Activated gamma-delta T cell treated with anti-CD3 and anti-CD28 coated beads, Interleukin-2, amount 50 U/mL, for 16 hours (primary cell): ENCODE measurements around the gene ADAMTS17.

ENCODE experiments used
- DNase-seq: peaks from one replicate; pipeline ENCODE4 v3.0.0-alpha.2; 2020; ENCODE audit warnings: low read depth

Gene ADAMTS17

DNA sequence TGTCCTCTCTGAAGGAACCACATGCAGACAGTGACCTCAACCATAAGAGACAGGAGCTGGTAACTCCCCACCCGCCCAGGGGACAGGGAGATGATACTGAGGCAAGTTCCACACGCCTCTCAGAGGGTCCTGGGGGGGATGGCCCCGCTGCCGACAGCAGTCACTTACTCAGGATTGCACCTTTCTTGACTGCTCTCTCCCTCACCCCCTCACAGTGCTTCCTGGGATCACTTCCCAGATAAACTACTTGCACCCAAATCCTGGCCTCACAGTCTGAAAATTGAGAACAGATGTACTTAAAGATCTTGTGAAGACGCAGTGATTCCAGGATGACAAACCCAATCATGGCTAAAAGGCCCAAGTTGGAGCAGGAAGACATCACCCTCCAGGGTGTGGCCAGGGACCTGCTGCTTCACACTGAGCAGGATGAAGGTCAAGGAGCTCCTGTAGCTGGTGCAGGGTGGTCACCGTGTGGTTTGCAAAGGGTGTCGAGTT lies 207.6 kb downstream of the ADAMTS17 start:
- no peak for DNase-seq

- DNase-seq = no peak
Measured at GRCh38 chr15:100133001-100133400, 208.8 kb downstream of the ADAMTS17 start.

DNA sequence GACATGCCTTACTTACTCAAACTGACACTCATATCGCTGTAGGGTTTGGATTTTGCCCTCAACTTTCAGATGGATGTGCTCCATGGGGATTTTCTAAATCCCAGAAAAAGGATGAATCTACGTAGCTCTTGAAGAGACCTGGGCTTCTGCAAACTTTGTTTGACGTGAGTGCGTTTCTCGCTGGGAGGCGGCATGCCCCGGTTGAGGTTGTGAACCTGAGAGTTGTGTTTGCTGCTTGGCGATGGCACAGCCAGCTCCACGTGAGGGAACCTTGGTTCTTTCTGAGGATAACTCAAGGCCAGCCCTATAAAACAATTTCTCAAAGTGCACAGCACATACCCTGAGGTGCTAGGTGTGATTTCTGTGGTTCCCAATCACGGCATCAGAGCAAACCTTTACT lies 209.5 kb downstream of the ADAMTS17 start:
- no peak for DNase-seq

DNA sequence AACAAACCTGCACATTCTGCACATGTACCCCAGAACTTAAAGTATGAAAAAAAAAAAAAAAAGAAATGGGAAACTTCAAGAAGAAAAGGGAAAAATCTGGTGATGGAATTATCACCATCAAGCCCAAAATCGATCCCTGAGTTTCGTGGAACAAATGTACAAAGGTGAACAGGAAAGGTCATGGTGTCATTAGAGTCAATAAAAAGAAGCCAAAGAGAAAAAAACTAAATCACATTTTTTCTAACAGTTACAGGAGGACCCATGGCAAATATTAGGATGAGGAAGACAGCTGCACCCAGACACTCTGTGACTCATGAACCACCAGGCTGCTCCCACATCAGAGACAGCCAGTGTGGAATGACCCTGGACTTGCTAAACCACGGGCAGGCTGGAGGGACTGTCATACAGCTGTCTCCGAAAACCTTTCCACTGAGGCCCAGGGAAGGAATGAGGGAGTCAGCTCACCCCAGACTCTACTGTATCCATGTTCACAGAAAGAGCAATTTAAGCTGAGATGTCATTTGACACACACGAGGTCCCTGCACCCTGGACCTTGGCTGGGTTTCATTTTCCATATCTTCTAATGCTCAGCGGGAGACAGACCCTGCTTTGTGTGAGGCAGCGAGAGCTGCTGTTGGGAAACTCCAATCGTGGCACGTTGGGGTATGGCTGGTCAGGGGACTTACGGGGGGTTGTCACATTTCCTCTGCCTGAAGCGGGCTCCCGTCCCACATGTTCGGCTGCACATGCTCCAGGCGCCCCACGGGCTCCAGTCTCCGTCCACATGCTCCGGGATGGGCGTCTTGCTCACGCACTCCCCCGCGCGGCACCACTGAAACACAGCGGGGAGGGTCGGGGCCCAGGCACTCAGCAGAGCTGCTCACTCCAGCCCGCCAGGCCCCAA lies 210.2 kb downstream of the ADAMTS17 start:
- no peak for DNase-seq

DNA sequence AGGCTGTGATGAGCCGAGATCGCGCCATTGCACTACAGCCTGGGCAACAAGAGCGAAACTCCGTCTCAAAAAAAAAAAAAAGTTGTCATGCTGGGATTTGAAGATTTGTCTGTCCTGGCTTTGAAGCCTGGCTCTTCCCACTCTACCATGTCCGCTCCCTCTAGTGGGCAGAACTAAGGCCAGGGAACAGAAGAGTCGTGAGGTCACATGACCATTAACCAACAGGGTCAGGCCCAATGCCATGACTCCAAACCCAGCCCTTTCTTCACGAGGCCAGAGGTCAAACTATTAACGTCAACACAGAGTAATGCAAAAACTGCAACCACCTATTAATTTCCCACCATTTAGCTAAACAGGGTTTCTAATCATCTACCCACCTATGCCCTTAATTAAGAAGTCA lies 212.1 kb downstream of the ADAMTS17 start:
- DNase-seq = no peak

GRCh38 chr15:100125401-100126191 lies 216.2 kb downstream of the ADAMTS17 start:
- no peak for DNase-seq

GRCh38 chr15:100124936-100125335 lies 216.8 kb downstream of the ADAMTS17 start:
- DNase-seq = no peak

DNA sequence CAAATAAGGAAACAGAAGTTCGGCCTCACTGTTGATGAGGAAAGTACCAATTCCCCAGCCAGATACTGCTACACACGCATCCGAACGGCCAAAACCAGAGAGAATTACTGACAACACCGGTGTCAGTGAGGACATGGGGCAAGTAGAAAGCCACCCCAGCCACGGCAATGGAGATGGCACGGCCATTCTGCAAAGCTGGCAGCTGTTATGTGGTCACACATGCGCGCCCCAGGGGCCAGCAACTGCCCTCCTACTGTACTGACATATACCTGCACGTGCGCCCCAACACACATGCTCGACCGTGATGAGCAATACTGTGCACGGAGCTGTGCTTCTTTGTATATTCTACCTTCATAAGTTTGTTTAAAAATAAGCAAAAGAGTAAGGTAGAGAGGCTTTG lies 217.4 kb downstream of the ADAMTS17 start:
- no peak for DNase-seq

DNA sequence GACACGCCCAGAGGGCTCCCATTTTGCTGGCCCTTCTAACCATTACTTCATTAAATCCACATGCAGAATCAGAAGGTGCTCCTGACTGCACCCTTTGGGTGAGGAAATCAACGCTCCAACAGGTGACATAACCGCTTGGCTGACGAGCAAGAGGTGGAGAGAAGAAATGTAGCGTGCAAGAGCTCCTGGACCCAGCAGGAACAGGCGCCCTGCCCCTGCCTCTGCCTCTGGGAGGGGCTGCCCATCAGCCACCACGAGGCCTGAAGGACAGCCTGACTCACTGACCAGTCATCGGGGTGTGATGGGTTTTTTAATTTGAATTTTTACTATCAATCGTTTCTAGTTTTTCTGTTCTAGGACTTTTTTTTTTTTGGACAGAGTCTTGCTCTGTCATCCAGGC lies 218.2 kb downstream of the ADAMTS17 start:
- DNase-seq = no peak

DNA sequence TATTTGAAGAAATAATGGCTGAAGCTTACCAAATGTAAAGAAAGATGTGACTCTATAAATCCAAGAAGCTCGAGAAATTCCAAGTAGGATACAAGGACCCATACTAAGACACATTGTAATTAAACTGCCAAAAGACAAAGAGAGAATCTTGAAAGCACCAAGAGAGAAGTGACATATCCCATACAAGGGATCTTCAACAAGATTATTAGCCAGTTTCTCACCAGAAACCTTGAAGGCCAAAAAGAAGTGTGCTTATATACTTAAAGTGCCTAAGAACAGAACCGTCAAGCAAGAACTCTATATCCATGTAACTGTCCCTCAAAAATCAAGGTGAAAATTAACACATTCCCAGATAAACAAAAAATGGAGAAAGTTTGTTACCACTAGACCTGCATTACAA lies 220.5 kb downstream of the ADAMTS17 start:
- no peak for DNase-seq

DNA sequence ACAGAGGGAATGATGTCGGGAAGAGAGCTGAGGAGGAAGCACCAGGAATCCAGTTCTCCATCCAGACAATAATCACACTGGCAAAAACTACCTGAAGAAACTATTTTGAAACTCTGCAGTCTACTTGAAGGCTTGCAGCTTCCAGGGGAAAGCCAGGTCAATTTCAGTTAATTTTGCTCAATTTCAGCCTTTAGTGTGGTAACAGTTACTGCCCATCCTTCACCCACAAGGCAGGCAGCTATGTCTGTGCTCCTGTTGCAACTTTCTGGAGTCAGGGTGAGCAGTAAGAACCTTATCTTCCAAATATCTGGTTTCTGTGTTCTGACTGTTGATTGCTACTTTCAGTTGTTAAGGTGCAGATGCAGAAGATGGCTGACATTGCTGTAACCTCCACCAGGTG lies 221.7 kb downstream of the ADAMTS17 start:
- no peak for DNase-seq

DNA sequence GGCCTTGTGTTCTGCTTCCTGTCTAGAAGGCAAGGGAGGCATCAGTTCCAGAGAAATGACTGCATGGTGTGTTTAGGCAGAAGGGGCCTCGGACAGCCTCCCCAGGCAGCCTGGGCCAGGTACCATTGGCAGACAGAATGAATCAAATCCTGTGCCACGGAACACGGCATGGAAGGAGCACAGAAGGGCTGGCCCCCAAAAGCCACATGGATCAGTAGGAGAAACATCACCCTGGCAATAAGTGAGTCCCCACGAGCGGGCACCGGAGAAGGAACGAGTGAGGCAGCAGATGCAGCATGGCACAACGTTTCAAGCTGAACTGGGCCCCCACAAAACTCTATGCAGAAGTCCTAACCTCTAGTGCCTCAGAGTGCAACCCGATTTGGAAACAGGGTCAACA lies 223.2 kb downstream of the ADAMTS17 start:
- DNase-seq = no peak

DNA sequence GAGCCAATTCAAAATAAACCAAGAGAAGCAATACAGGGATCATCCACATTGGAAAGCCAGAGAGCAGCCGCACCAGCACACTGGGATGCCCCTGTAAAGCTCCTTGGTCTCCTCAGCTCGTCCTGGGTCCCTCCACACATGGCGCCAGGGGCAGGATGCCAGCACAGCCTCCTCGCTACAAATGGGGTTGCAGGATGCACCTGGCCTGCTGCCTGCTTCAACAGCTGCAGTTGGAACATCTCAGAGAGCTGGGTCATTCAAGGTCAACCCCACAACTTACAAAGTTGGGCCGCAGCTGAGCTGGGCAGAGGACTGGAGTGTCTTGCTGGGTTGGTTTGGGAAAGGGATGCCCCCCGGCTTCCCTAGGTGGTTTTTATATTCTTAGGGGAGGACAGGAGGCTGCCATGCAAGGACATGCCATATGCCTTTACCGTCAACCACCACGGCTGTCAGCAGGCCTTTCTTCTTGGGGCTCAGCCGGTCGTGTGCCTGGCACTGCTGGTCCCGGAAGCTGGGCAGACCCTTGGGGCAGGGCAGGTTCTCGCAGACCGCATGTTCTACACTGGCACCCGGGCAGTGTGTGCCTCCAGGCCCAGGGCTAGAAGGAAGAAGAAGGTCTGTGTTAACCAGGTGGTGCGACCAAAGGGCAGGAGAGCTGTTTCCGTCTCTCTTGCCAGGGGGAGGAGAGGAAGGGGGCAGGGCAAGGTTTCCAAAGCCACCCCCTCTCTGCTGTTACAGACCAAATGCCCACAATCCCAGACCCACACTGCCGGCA lies 225.2 kb downstream of the ADAMTS17 start:
- no peak for DNase-seq

DNA sequence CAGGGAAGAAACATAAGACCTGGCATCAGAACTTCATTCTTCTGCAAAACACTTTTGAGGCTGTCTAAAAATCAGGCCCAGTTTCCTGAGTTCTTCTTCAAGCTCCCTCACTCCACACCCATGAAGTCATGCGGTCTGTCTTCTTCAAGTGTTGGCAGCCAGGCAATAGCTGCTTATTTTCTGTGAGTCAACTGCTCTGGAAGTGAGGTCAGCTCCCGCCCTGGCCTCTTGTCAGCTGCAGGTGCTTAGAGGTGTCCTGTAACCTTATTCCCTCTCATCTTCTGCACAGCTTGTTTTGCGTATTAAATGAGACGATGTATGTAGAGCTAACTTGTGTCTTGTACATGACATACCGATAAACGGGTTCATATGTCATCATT lies 226.1 kb downstream of the ADAMTS17 start:
- no peak for DNase-seq

GRCh38 chr15:100115066-100115710 lies 226.6 kb downstream of the ADAMTS17 start:
- no peak for DNase-seq

GRCh38 chr15:100114571-100114970 lies 227.2 kb downstream of the ADAMTS17 start:
- DNase-seq = no peak

- DNase-seq = no peak
Measured at GRCh38 chr15:100114100-100114499, 227.7 kb downstream of the ADAMTS17 start.

- no peak for DNase-seq
Measured at GRCh38 chr15:100113351-100114080, 228.3 kb downstream of the ADAMTS17 start.

- DNase-seq = no peak
Measured at GRCh38 chr15:100112636-100113305, 229.0 kb downstream of the ADAMTS17 start.

- DNase-seq = no peak
Measured at GRCh38 chr15:100112061-100112420, 229.7 kb downstream of the ADAMTS17 start.
